GM21390 (cell line): ENCODE data around the gene LRRC28.
"Not testable (repeated sequence)": the region's sequence is repeated elsewhere in the genome, so short reads cannot be mapped to it uniquely, and the experiment has no call there.

Experiments
- ATAC-seq: cut with Tn5 transposase; IDR thresholded peaks from one replicate; pipeline ENCODE4 v1.9.1; 2021; ENCODE audit not compliant: unreplicated experiment

Gene LRRC28

DNA sequence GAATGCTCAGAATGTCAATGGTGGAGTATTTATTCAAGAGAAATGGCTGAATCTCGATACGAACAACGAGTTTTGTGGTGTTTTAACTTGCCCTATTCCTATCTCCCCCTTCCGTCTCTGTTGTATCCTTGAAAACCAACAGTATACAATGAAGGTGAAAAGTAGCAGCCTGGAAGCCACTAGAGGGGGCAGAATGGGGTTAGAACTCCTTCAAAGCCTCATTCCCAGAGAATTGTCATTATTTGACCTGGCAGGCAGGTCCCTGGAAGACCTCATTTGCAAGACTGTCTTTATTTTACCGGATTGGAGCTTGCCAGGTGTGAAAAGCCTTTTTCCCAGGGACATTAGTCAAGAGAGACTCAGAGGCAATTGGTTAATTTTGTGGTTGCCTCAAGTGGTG is 139.4 kb downstream of the LRRC28 start:
- ATAC-seq, result no peak

DNA sequence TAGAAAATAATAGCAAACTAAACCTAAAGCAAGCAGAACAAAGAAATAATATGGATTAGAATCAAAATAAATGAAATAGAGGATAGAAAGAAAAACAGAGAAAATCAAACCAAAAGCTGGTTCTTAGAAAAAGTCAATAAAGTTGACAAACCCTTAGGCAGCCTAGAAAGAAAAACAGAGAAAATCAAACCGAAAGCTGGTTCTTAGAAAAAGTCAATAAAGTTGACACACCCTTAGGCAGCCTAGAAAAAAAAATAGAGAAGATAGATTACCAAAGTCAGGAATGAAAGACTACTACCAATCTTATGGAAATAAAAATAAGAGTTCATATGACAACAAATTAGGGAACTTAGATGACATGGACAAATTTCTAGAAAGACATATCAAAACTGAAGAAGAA is 142.4 kb downstream of the LRRC28 start:
- ATAC-seq, result no peak

DNA sequence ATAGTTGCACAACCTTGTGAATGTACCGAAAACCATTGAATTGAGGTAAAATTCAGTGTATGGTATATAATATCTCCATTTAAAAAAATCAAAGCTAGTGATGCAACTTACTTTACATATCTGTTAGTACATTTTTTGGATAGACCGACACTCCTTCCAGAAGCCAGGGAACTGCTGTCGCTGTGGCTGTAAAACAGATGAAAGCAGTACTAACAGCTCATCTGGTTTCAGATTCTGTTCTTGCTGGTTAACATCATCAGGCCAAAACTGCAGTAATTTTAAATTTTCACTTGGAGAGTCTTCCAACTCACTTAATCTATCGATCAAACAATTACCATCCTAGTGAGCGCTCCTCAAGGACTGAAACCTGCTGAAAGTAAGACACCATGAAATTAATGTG is 145.1 kb downstream of the LRRC28 start:
- no peak for ATAC-seq

GRCh38 chr15:99399061-99399460 is 147.8 kb downstream of the LRRC28 start:
- ATAC-seq, result no peak

- no peak for ATAC-seq
Observed at GRCh38 chr15:99399618-99400017, 148.3 kb downstream of the LRRC28 start.

DNA sequence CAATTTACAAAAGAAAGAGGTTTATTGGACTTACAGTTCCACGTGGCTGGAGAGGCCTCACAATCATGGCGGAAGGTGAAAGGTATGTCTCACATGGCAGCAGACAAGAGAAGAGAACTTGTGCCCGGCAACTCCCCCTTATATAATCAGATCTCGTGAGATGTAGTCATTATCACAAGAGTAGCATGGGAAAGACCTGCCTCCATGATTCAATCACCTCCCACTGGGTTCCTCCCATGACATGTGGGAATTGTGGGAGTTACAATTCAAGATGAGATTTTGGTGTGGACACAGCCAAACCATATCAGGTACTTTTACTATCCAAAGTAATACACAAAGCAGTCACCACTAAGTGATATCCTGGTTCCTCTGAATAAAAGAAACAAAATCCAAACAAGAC is 149.9 kb downstream of the LRRC28 start:
- not testable (repeated sequence) for ATAC-seq

DNA sequence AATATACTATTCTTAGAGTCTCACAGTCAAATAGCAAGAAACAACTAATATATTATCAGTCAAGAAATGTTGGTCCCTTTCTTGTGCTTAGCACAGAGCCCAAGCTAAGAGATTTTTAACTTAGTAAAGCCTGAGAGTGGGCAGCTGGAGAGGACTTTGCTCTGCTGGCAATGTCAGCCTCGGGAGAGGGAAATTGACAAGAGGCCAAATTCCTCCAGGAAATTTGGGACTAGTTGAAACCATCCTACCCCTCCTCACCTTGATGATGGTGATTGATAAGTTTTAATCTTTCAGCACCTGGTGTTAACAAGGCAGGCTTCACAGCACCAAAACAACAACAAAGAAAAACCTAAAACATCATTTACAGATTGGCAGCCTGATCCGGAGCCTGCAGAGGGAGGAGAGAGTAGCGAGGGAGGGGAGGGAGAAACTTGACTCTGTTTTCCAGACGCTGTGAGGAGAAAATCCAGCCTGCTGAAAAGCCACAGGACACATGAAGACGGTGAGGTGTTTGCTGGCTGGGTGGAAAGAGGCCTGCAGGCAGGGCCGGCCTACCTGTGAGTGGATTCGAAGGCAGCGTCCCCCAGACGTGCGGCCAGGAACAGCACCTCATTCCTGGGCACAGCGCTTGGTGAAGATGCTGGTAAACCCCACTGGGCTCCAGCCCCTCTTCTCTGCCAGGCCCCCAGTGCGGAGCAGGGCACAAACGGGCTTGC is 150.9 kb downstream of the LRRC28 start:
- ATAC-seq, result no peak

- no peak for ATAC-seq
Observed at GRCh38 chr15:99403597-99403996, 152.3 kb downstream of the LRRC28 start.

DNA sequence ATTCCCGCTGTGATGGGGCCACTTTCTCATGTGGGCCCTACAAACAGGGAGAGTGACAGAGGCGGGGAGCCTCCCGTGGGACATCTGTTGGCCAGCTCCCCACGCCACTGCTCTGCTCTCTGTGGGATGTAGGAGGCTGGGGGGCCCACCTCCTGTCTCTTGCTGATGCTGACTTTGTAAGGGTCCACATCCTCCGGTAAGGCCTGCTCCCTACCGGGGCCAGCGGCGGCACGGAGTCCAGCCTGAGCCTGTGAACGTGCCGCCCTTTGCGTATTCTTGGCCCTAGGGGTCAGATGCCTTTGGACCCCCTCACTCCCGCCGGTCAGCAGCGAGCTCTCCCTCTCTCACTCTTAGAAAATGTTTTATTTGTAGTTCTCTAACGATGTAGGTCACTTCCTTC is 153.2 kb downstream of the LRRC28 start:
- no peak for ATAC-seq

DNA sequence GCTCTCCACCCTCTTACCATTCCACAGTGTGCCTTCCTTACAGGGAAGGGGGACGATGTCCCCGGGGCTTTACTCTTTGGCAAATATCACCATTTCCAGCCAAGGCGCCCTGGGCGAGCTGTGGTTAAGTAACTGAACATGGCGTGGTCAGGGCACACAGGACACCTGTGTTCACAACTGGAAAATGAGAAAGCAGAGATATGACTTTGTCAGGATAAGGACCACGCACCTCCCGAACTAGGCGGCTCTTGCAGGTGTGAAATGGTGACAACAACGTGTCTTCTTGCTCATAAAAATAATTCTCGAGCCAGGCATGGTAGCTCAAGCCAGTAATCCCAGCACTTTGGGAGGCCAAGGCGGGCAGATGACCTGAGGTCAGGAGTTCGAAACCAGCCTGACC is 154.8 kb downstream of the LRRC28 start:
- no peak for ATAC-seq

- no peak for ATAC-seq
Observed at GRCh38 chr15:99406716-99407487, 155.6 kb downstream of the LRRC28 start.

GRCh38 chr15:99407716-99408115 is 156.4 kb downstream of the LRRC28 start:
- no peak for ATAC-seq

- no peak for ATAC-seq
Observed at GRCh38 chr15:99408236-99409096, 157.2 kb downstream of the LRRC28 start.

- ATAC-seq, result no peak
Observed at GRCh38 chr15:99409097-99409473, 157.8 kb downstream of the LRRC28 start.

GRCh38 chr15:99409560-99409959 is 158.3 kb downstream of the LRRC28 start:
- ATAC-seq, result no peak

- ATAC-seq, result no peak
Observed at GRCh38 chr15:99410477-99410876, 159.2 kb downstream of the LRRC28 start.

DNA sequence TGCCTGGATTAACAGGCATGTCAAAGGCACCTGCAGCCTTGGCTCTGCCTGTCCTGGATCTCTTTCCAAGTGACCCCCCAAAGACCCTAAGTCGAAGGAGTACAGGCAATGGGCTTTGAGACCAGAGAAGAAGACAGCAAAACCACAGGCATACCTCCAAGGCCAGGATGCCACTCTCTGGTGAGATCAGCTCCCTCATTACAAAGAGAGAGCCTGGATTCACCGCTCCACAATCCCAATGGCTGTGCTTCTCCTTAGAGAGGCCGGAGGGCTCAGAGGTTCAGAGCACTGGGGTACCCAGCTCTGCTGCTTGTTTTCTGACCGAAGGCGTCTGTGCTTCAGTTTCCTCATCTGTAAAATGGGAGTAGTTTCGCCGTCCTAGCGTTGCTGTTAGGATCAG is 160.0 kb downstream of the LRRC28 start:
- ATAC-seq, result no peak

GRCh38 chr15:99412082-99412481 is 160.8 kb downstream of the LRRC28 start:
- ATAC-seq, result no peak

DNA sequence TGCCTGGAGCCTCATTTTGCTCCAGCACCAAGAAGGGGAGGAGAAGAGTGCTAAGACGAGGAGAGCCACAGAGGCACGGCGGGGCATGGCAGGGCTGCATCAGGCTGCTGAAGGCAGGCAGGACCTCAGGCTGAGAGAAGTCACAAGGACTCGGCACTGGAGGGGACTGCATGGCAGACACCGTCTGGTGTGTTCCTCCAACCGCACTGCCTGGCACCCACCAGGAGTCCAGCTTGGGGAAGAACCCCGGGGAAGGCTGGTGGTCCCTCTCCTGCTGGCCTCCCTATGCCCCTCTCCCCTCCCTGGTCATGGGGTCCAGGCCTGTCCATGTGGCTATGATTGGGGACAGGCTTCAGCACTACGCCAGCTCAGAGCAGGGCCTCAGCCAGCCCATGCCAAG is 161.3 kb downstream of the LRRC28 start:
- no peak for ATAC-seq

GRCh38 chr15:99413955-99414754 is 162.9 kb downstream of the LRRC28 start:
- ATAC-seq, result no peak
